ENCODE results near the gene CREBBP. TPM values are rescaled to one million over a fixed set of nuclear protein-coding genes. Genes with fewer than 3 reads are reported as not detected.
A peak's percentile ranks its signal among the peaks of the same experiment; 100 is the strongest.

Gene CREBBP
- total and polyA plus RNA-seq, 9 donors = 35.6 to 94.5 (median 78.3) TPM

GRCh38 chr16:3800019-3800418 is 80.5 kb downstream of the CREBBP start:
- peaks cover 15% of the 10 kb centered on the region for H3K4me1 ChIP-seq (ENCODE audit: insufficient read depth)
- no peak overlapping the region for H3K27ac ChIP-seq
- TF ChIP-seq POLR2A (IDR thresholded peaks at IDR 0.05) = no peak
- H3K27me3 ChIP-seq = no peaks in the 10 kb centered on the region
- peak in 1 of 5 donors; percentile 2 for DNase-seq
- no peaks in the 10 kb centered on the region for H3K9me3 ChIP-seq
- H3K4me3 ChIP-seq = no peak overlapping the region
- 88 to 90% (median 88%) methylated on average over 7 of the region's 7 CpGs for WGBS, 3 donors
- no peaks in the 10 kb centered on the region for H3K36me3 ChIP-seq
- intact Hi-C loops (cut with DNase I) = loop anchor here in 2 of 4 donors (10.0 kb wide), 2 partner anchors 55 to 65 kb away; no protein-coding TSS in a partner anchor

GRCh38 chr16:3799354-3799753 is 81.2 kb downstream of the CREBBP start:
- TF ChIP-seq CTCF (IDR thresholded peaks at IDR 0.05) (no peak), EP300 (IDR thresholded peaks at IDR 0.05) (no peak), POLR2A (IDR thresholded peaks at IDR 0.05) (no peak)
- Histone ChIP-seq H3K27me3 (no peaks in the 10 kb centered on the region), H3K4me1 (ENCODE audit: insufficient read depth) (peaks cover 12% of the 10 kb centered on the region), H3K27ac (no peak overlapping the region), H3K4me3 (no peak overlapping the region), H3K36me3 (no peaks in the 10 kb centered on the region), H3K9me3 (no peaks in the 10 kb centered on the region)
- WGBS, 3 donors = 37 to 43% (median 42%) methylated on average over 1 of the region's 1 CpG
- intact Hi-C loops (cut with DNase I) = no loop called here
- no peak for DNase-seq

GRCh38 chr16:3798838-3799237 is 81.7 kb downstream of the CREBBP start:
- Histone ChIP-seq H3K27ac (no peak overlapping the region), H3K4me3 (no peak overlapping the region), H3K27me3 (no peaks in the 10 kb centered on the region), H3K4me1 (ENCODE audit: insufficient read depth) (peaks cover 12% of the 10 kb centered on the region), H3K36me3 (no peaks in the 10 kb centered on the region), H3K9me3 (no peaks in the 10 kb centered on the region)
- no peak for DNase-seq
- intact Hi-C loops (cut with DNase I) = no loop called here
- 83 to 87% (median 84%) methylated on average over 8 of the region's 8 CpGs for WGBS, 3 donors
- TF ChIP-seq EP300 (IDR thresholded peaks at IDR 0.05) = no peak
- TF ChIP-seq CTCF (IDR thresholded peaks at IDR 0.05) = no peak
- TF ChIP-seq POLR2A (IDR thresholded peaks at IDR 0.05) = no peak

GRCh38 chr16:3797904-3798811 is 82.4 kb downstream of the CREBBP start:
- TF ChIP-seq CTCF (IDR thresholded peaks at IDR 0.05) = no peak
- no peak for TF ChIP-seq POLR2A (IDR thresholded peaks at IDR 0.05)
- TF ChIP-seq EP300 (IDR thresholded peaks at IDR 0.05) = no peak
- WGBS, 3 donors = 12 to 14% (median 13%) methylated on average over 10 of the region's 10 CpGs
- Histone ChIP-seq H3K9me3 (no peaks in the 10 kb centered on the region), H3K36me3 (no peaks in the 10 kb centered on the region), H3K4me1 (ENCODE audit: insufficient read depth) (peaks cover 13% of the 10 kb centered on the region), H3K27me3 (no peaks in the 10 kb centered on the region), H3K27ac (peak overlapping the region in 1 of 2 donors; percentile 46), H3K4me3 (no peak overlapping the region)
- DNase-seq = peak in 1 of 5 donors; percentile 10
- intact Hi-C loops (cut with DNase I) = no loop called here

GRCh38 chr16:3797473-3797872 is 83.0 kb downstream of the CREBBP start:
- H3K27ac ChIP-seq = peak overlapping the region in 1 of 2 donors; percentile 46
- DNase-seq = no peak
- no peak for TF ChIP-seq EP300 (IDR thresholded peaks at IDR 0.05)
- TF ChIP-seq POLR2A (IDR thresholded peaks at IDR 0.05) = no peak
- no peaks in the 10 kb centered on the region for H3K27me3 ChIP-seq
- no peaks in the 10 kb centered on the region for H3K9me3 ChIP-seq
- no peaks in the 10 kb centered on the region for H3K36me3 ChIP-seq
- WGBS, 3 donors = 22 to 28% (median 23%) methylated on average over 1 of the region's 1 CpG
- H3K4me1 ChIP-seq (ENCODE audit: insufficient read depth) = peaks cover 18% of the 10 kb centered on the region
- no peak overlapping the region for H3K4me3 ChIP-seq
- intact Hi-C loops (cut with DNase I) = no loop called here
